ENCODE data around the gene MRPL39.

Gene MRPL39

GRCh38 chr21:25608044-25608737 lies 910 bp upstream of the MRPL39 start:
- DNase-seq, result peak; percentile 88

- DNase-seq, result no peak
Measured at GRCh38 chr21:25589887-25590286, 17.4 kb downstream of the MRPL39 start.

DNA sequence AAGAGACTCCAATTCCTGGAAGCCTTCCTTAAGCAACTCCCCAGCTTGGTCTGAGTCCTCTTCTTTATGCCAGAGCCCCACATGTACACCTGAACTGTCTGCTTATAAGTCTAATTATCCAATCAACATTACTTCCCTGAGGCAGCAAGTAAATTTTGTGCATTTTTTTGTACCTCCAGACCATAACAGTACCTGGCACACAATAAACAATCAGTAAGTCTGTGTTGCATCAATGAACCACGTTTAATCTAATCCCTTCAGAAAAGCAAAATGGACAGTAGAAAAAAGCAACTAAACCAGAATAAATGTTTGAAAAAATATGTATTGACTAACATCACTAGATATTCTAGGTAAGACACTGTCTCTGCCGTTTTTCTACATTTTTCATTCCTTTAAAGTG lies 20.5 kb downstream of the MRPL39 start:
- no peak for DNase-seq

GRCh38 chr21:25586326-25586725 lies 21.0 kb downstream of the MRPL39 start:
- no peak for DNase-seq

- no peak for DNase-seq
Measured at GRCh38 chr21:25584833-25585676, 22.2 kb downstream of the MRPL39 start.

DNA sequence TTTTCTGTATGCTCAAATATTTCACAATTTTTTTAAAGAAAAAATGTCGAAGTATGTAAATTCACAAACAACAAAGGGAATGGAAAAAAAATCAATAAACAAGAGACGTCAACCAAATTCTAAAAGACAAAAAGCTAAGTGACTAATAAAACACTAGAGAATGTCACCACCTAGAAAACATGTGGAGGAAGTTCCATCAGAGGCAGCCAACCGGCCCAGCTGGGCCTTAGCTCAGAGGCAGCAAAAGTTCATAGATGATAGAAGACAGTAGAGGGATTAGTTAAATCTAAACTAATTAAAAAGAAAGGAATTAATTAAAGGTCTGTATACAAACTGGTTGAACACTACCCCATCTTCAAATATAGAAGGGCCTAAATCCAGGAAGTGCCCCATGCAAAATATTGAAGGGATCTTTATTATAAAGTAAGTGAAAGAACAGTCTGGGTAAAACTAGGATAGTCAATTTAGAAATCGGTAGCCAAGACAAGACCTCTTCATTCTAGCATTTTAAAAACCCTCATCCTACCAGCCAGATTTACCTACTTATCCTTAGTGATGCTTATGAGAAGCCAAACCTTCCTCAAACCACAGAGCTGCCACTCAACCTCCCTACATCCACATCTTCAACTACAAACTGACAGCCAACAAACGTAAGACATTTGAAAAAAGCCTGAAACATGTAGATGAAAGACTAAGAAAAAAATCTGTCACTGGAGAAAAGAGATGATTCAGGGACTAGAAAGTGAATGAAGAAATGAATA lies 23.7 kb downstream of the MRPL39 start:
- no peak for DNase-seq

GRCh38 chr21:25582888-25583287 lies 24.4 kb downstream of the MRPL39 start:
- no peak for DNase-seq

- no peak for DNase-seq
Measured at GRCh38 chr21:25582164-25582790, 25.0 kb downstream of the MRPL39 start.

GRCh38 chr21:25581582-25581981 lies 25.7 kb downstream of the MRPL39 start:
- no peak for DNase-seq

- DNase-seq, result no peak
Measured at GRCh38 chr21:25580912-25581260, 26.4 kb downstream of the MRPL39 start.

GRCh38 chr21:25579226-25580013 lies 27.9 kb downstream of the MRPL39 start:
- no peak for DNase-seq

DNA sequence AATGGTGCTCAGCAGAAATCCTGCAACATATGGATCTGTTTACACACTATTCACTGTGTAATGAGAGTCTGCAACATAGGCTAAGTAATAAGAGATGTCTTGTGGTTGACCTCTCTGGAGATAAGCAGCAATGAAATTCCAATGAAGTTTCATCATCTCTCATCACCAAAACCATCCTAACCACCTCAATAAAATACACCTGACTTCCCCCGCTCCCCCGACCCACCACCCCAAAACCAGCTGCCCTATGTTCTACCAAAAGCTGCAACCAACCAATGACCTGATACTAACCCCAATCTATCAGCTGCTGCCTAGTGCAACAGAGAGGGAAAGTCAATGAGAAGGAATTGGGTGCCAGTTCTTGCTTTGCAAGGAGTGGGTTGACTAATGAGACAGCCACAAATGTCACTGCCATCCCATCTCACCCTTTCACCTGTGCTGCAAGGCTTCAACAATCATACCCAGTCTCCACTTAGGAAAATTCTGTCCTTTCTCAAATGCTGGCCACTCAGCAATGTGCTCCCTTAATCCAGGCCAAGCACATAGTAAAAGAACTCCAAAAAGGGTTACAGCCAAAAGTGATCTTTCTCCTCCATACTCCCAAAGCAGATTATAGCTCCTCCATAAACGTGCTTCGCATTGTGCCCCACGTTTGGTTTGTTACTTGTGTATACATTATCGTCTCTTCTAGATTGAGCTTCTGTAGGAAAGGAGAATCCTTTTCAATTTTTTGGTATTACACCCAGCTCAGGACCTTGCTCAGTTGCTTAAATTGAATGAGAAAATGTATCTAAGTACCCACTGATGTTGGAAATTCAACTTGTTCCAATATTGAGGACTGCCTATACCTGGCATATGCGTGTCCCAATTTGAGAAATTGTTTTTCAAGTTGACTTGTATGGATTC lies 29.0 kb downstream of the MRPL39 start:
- DNase-seq, result no peak

DNA sequence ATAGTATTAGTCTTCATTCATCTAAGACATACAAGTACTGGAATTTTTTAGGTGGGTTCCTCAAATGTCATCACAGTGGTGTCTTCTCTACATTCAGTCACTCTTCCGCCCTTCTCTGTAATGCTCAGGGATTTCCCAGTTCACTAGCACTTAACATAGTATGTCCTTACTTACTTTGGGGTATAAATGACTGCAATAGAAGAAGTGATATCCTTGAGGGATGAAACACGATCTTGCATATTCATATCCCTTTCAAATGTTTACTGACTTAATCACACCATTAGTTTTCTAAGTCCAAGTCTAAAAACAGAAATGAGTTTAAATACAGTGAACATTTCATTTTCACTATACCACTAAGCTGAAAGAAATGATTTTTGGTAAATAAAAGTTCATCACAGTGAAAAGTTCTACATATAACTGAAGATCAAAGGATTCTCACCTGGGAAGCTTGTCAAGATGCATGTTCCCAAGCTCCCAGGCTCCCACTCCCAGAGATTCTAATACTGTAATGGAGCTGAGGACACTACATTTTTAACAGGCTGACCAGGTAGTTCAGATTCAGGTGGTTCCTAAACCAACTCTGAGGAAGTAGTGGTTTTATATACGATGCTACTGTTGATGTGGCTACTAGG lies 29.7 kb downstream of the MRPL39 start:
- DNase-seq, result no peak

DNA sequence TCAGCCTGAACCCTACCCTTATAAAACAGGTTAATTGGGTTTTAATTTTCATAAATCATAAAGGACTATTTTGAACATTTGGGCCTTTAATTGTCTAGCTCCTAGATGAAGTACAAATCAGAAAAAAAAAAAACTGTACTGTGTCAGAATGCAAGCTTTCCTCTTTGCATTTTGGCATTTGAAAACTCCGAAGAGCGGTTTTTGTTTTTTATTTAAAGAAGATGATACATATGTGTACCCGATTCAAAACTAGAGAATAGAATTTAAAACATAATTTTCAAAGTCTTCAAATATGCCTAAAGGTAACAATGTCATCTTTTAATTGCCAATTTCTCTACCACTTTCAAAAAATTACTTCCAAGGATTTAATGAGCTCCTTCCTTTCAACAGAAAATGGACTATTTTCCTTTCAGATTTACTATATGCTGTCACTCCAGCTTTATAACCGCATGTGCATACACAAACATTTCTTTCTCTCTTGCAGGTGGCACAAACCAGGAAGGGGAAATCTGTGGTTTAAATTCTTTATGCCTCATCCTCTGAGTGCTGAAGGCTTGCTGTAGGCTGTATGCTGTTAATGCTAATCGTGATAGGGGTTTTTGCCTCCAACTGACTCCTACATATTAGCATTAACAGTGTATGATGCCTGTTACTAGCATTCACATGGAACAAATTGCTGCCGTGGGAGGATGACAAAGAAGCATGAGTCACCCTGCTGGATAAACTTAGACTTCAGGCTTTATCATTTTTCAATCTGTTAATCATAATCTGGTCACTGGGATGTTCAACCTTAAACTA lies 33.7 kb downstream of the MRPL39 start:
- DNase-seq, result no peak

- no peak for DNase-seq
Measured at GRCh38 chr21:25572861-25573310, 34.4 kb downstream of the MRPL39 start.

DNA sequence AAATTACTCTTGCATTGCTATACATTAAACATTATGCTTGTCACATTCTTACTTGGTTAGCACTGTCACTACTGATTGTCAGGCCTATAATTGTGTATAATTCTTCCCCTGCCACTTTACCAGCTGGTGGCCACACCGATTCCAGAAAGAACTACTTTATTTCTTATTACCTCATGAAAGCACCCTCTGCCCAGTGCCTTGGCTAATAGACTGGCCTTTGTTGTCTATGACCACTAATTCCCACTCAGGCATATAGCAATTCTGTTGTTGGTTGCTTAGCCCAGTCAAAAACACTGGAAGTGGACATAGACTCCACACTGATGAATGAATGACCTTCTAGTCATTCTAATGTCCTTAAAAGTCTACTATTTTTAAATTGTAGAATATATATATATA lies 35.6 kb downstream of the MRPL39 start:
- DNase-seq, result no peak

GRCh38 chr21:25569711-25570110 lies 37.6 kb downstream of the MRPL39 start:
- no peak for DNase-seq

GRCh38 chr21:25569084-25569483 lies 38.2 kb downstream of the MRPL39 start:
- DNase-seq, result no peak

DNA sequence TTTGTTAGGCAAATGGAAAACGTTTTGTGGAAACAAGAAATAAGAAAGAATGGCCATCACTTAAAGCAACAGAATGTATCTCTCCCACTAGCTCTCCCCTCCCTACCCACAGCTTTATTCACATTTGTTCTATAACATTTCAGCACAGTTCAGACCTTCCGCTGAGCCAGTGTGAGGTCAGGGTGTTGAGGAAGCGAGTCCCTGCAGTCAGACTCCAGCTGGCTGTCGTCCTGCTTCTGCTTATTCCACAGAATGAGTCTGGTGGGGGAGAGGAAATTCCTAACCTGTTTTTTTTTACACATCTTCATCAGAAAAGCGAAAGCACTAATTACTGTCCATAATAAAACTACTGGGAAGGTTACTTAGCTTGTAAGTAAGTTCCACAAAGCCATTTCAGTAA lies 39.0 kb downstream of the MRPL39 start:
- peak; percentile 66 for DNase-seq

DNA sequence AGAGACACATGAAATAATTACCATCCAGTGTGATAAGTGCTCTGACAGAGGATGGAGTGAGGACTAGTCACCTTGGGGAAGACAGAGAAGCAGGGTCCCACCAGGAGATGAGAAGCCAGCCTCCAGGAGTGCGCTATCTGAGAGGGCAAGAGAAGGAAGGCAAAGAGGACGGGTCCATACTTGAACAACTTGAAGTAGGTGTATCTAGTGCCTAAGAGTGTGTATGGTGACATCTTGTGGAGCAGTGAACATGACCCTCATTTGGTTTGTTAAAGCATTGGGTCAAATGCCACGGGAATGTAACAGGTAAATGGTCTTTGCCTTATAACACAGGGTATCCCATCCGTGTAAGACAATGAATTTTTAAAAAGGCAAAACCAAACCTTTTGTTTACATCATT lies 39.8 kb downstream of the MRPL39 start:
- DNase-seq, result no peak

All from right hindlimb (tissue), 1 donor.